ENCODE data around the gene VAV2. TPM values are rescaled to one million over a fixed set of nuclear protein-coding genes. Genes with fewer than 3 reads are reported as not detected.

Gene VAV2
- total and polyA plus RNA-seq, 2 of the 4 experiments (the other 2 are of a cell fraction) = 10.8 to 13.4 TPM

DNA sequence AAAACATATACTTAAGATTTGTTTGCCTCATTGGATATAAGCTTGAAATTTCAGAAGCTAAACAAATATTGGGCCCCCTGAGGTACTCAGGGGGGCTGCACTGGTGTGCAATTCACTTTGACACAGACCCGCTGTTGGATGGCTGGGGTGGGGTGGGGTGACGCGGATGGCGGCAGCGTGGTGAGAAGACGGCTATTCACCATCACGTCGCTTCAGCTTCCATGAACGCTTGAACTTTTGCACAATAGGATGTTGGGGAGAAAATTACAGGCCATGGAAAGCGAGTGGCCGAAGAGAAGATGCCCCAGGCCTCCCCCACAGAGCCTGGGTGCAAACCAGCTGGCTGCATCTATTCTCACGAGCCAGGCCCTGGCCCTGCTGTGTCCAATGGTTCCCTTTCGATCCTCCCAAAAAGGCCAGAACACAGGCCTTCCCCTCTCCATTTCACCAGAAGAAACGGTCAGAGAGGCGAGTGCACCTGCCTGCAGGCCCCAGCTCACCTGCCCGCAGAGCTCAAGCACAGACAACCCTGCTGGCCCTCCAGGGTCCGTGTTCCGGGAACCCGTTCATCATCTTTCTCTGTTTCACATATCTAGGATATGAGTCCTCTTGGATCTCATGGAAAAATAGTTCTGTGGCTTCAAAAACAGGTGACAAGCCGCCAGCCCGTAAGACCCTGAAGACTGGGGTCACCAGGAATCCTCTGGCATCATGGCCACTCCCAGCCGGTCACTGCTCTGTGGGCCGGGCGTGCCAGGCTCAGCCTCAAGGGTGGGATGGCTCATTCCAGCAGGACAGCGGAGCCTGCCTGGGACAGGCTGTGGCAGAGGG lies 207.2 kb downstream of the VAV2 start:
- Histone ChIP-seq H3K4me2 (ENCODE audit: low read depth, low read length) (no peak overlapping the region), H2BK5ac (ENCODE audit: low read depth, low read length, poor library complexity, severe bottlenecking) (no peak overlapping the region), H3K9me3 (ENCODE audit: control insufficient read depth, insufficient read depth, low read length) (no peaks in the 10 kb centered on the region), H2AK5ac (ENCODE audit: low read depth, low read length) (no peak overlapping the region), H3K27me3 (ENCODE audit: control insufficient read depth, insufficient read depth, low read length) (no peaks in the 10 kb centered on the region), H2AK9ac (replicated peaks; ENCODE audit: low read depth, low read length, poor library complexity) (no peak overlapping the region), H3K4me3 (ENCODE audit: insufficient read depth, low read depth, low read length) (no peak overlapping the region), H4K8ac (ENCODE audit: low read depth in 2 of 2, low read length in 2 of 2) (no peak overlapping the region), H3K36me3 (ENCODE audit: control insufficient read depth, insufficient read depth, low read length) (peaks cover 36% of the 10 kb centered on the region), H3K9ac (ENCODE audit: low read depth, low read length) (no peak overlapping the region), H3K23ac (ENCODE audit: low read depth, low read length) (no peak overlapping the region), H2AFZ (replicated peaks; ENCODE audit: low read length, poor library complexity) (peak overlapping the region; percentile 21), H3K18ac (ENCODE audit: low read depth, low read length) (no peak overlapping the region), H2BK120ac (ENCODE audit: low read depth, low read length) (no peak overlapping the region), H3K79me1 (ENCODE audit: low read depth in 1 of 2, low read length in 2 of 2) (peaks cover 0 to 6% of the 10 kb centered on the region in 2 experiments; a peak in 1 of 4 replicates), H4K5ac (ENCODE audit: low read depth, low read length) (no peak overlapping the region), H2BK15ac (ENCODE audit: low read depth, low read length) (no peak overlapping the region), H4K91ac (ENCODE audit: insufficient read depth, low read depth, low read length) (no peak overlapping the region), H4K20me1 (ENCODE audit: insufficient read depth, low read length) (no peaks in the 10 kb centered on the region), H3K14ac (replicated peaks; ENCODE audit: low read depth, low read length) (no peak overlapping the region), H3K27ac (ENCODE audit: insufficient read depth, low read length) (no peak overlapping the region), H3K9me1 (ENCODE audit: insufficient read depth, low read length) (0 out of 2 replicates have a peak, but pooled peaks cover 3% of the 10 kb centered on the region), H3K56ac (ENCODE audit: extremely low read depth, insufficient read depth, low read length) (no peak overlapping the region), H3K4me1 (ENCODE audit: control insufficient read depth, insufficient read depth, low read length) (no peaks in the 10 kb centered on the region), H2BK20ac (ENCODE audit: low read depth, low read length) (no peak overlapping the region), H3K4ac (ENCODE audit: low read depth, low read length) (no peak overlapping the region)
- in situ Hi-C loops (cut with MboI; ENCODE audit: low sequenced_read_pairs) (loop anchor here (5.0 to 25.0 kb wide), 2 partner anchors 207 to 352 kb away; partner anchors contain the start of genes VAV2 and WDR5), intact Hi-C loops (cut with micrococcal nuclease) (no loop called here), dilution Hi-C loops (cut with HindIII; ENCODE audit: low sequenced_read_pairs, unreplicated experiment) (loop anchor here (25.0 kb wide), 1 partner anchor 227 kb away; no protein-coding TSS in a partner anchor)
- ChIA-PET POLR2A (ENCODE audit: unreplicated experiment) (no interaction called here), CTCF (no interaction called here)
- TF ChIP-seq RAD21 (IDR thresholded peaks at IDR 0.05; ENCODE audit: low read length) (no peak), NFE2L2 (IDR thresholded peaks at IDR 0.05; ENCODE audit: low read depth, low read length) (no peak), RFX5 (IDR thresholded peaks at IDR 0.05; ENCODE audit: low read depth, low read length) (no peak), BHLHE40 (IDR thresholded peaks at IDR 0.05; ENCODE audit: low read depth, low read length) (no peak), CHD1 (IDR thresholded peaks at IDR 0.05; ENCODE audit: low read depth, low read length) (no peak), POLR2A (IDR thresholded peaks at IDR 0.05; ENCODE audit: low read depth, low read length) (no peak), MAZ (IDR thresholded peaks at IDR 0.05; ENCODE audit: borderline replicate concordance, low read depth, low read length) (no peak), CEBPB (IDR thresholded peaks at IDR 0.05; ENCODE audit: low read depth, low read length) (no peak)
- TF ChIP-seq, protein P1, sequence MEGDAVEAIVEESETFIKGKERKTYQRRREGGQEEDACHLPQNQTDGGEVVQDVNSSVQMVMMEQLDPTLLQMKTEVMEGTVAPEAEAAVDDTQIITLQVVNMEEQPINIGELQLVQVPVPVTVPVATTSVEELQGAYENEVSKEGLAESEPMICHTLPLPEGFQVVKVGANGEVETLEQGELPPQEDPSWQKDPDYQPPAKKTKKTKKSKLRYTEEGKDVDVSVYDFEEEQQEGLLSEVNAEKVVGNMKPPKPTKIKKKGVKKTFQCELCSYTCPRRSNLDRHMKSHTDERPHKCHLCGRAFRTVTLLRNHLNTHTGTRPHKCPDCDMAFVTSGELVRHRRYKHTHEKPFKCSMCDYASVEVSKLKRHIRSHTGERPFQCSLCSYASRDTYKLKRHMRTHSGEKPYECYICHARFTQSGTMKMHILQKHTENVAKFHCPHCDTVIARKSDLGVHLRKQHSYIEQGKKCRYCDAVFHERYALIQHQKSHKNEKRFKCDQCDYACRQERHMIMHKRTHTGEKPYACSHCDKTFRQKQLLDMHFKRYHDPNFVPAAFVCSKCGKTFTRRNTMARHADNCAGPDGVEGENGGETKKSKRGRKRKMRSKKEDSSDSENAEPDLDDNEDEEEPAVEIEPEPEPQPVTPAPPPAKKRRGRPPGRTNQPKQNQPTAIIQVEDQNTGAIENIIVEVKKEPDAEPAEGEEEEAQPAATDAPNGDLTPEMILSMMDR (conservative IDR thresholded peaks at IDR 0.05; ENCODE audit: low read depth, low read length) = no peak
- TF ChIP-seq, protein P2, sequence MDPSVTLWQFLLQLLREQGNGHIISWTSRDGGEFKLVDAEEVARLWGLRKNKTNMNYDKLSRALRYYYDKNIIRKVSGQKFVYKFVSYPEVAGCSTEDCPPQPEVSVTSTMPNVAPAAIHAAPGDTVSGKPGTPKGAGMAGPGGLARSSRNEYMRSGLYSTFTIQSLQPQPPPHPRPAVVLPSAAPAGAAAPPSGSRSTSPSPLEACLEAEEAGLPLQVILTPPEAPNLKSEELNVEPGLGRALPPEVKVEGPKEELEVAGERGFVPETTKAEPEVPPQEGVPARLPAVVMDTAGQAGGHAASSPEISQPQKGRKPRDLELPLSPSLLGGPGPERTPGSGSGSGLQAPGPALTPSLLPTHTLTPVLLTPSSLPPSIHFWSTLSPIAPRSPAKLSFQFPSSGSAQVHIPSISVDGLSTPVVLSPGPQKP (IDR thresholded peaks at IDR 0.05; ENCODE audit: borderline replicate concordance, low read depth, low read length) = no peak
- BruUV-seq (replicated peaks) = no TSS peak
- no peak for ATAC-seq (ENCODE audit: low read depth)
- no peak for DNase-seq
- 92% methylated on average over 2 of the region's 25 CpGs; no CpG with 5 or more reads in 1 of the 2 experiments for WGBS, 2 experiments (ENCODE audit: extremely low coverage in 2 of 2, insufficient read length in 1 of 2)
